Neural crest cell (in vitro differentiated cells): Measurements from ENCODE around the gene PREX1. TPM values are rescaled to one million over a fixed set of nuclear protein-coding genes. Genes with fewer than 3 reads are reported as not detected.

Source experiments
- DNase-seq: peaks from one replicate; pipeline ENCODE4 v3.0.0; 2021; ENCODE audit warnings: low read depth, mixed read lengths, low spot score
- H3K27ac Mint-ChIP-seq: one replicate; pipeline ENCODE4 v1.8.0; 2021; ENCODE audit warnings: mild to moderate bottlenecking, mixed read lengths; ENCODE audit not compliant: unreplicated experiment
- H3K27me3 Mint-ChIP-seq: 2 replicates; pipeline ENCODE4 v1.8.0; 2021; ENCODE audit warnings: low read depth, mild to moderate bottlenecking, mixed read lengths
- H3K36me3 Mint-ChIP-seq: 2 replicates; pipeline ENCODE4 v1.8.0; 2021; ENCODE audit warnings: low read depth, mild to moderate bottlenecking, mixed read lengths
- H3K4me1 Mint-ChIP-seq: 2 replicates; pipeline ENCODE4 v1.8.0; 2021; ENCODE audit warnings: mixed read lengths
- H3K4me3 Mint-ChIP-seq: one replicate; pipeline ENCODE4 v1.8.0; 2021; ENCODE audit warnings: mild to moderate bottlenecking, mixed read lengths
- H3K9me3 Mint-ChIP-seq: 2 replicates; pipeline ENCODE4 v1.8.0; 2021; ENCODE audit warnings: mixed read lengths
- CTCF ChIP-seq: fragments of 200-600 bp; sonication (generic); conservative IDR thresholded peaks from 2 replicates; pipeline ENCODE4 v1.5.0; 2021; ENCODE audit warnings: antibody characterized with exemption, mild to moderate bottlenecking
- total RNA-seq: library from RNA; stranded (reverse); gene quantifications from 2 replicates; pipeline ENCODE4 v1.2.1, GENCODE V29; 2021

The PREX1 gene
- total RNA-seq, 1 donor from 2014 or later, result 72.4 TPM

DNA sequence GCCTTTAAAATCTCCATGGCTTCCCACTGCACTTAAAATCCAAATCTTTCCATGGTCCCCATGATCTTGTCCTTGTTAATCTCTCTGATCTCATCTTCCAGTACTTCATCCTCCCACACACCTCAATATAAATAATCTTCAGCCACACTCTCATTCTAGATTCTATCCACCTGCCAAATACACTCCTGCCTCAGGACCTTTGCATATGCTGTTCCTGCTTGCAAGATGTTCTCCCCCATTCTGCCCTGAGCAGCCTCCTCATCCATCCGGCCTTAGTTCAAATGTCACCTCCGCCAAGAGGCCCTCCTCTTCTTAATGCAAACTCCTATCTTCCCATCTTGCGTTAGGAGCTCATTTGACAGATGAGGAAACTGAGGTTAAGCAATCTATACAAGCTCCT is 77.4 kb downstream of the PREX1 start:
- TF ChIP-seq CTCF, result no peak
- Mint-ChIP-seq H3K4me3 (no peak overlapping the region), H3K27me3 (peaks cover 5% of the 10 kb centered on the region), H3K4me1 (peaks cover 78% of the 10 kb centered on the region), H3K27ac (peak overlapping the region; percentile 21), H3K36me3 (peaks cover 9% of the 10 kb centered on the region), H3K9me3 (peaks cover 4% of the 10 kb centered on the region)
- no peak for DNase-seq

GRCh38 chr20:48749437-48749836 is 78.4 kb downstream of the PREX1 start:
- Mint-ChIP-seq H3K4me1 (peaks cover 81% of the 10 kb centered on the region), H3K36me3 (peaks cover 4% of the 10 kb centered on the region), H3K27me3 (peaks cover 5% of the 10 kb centered on the region), H3K27ac (peak overlapping the region; percentile 30), H3K4me3 (no peak overlapping the region), H3K9me3 (no peaks in the 10 kb centered on the region)
- DNase-seq, result no peak
- no peak for TF ChIP-seq CTCF

- Mint-ChIP-seq H3K27ac (peak overlapping the region; percentile 81), H3K4me3 (peak overlapping the region; percentile 12), H3K4me1 (peaks cover 76% of the 10 kb centered on the region), H3K27me3 (peaks cover 5% of the 10 kb centered on the region), H3K9me3 (no peaks in the 10 kb centered on the region), H3K36me3 (peaks cover 4% of the 10 kb centered on the region)
- DNase-seq, result no peak
- TF ChIP-seq CTCF, result no peak
These were observed 79.2 kb downstream of the PREX1 start for GRCh38 chr20:48748556-48748955.

DNA sequence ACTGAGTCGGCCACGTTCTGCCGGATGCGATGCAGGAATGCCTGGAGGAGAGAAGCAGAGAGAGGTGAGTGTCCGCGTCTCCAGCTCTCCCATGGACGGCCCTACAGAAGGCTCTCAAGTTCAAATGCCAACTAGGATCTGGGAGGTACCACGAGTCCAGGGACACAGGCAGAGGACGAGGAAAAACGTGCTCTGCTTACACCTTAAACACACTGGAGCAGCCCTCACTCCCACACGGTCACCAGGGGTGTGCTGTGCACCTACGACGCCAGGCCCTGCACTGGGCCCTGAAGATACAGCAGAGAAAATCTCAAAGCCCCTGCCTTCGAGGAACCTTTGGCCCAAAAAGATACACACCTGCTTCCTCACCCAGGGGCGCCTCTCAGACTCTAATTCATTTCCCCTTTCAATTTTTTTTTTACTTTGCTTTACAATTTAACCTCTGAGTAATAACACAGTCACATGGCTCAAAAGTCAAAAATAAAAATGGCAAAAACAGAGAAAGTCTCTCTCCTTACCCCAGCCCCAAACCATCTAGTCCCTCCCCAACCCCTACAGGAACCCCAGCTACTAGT is 79.9 kb downstream of the PREX1 start:
- Mint-ChIP-seq H3K27me3 (peaks cover 5% of the 10 kb centered on the region), H3K4me1 (peaks cover 76% of the 10 kb centered on the region), H3K36me3 (peaks cover 9% of the 10 kb centered on the region), H3K27ac (peak overlapping the region; percentile 90), H3K4me3 (peak overlapping the region; percentile 8), H3K9me3 (no peaks in the 10 kb centered on the region)
- no peak for TF ChIP-seq CTCF
- DNase-seq, result no peak

DNA sequence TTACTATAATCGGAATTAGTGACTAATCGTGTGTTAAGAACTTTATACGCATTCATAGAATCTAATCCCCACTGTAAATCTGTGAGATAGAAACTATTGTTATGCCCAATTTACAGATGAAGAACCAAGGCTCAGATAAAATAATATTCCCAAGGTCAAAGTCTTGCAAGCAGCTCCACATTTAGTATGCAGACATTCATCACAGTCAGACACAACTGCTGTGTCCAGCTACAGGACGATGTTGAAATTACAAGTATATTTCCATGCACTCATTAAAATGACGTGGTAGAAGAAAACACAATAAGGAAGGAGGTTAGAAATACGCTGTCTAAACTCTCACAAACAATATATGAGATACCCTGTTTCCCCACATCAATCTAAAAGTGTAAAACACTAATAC is 82.5 kb downstream of the PREX1 start:
- Mint-ChIP-seq H3K27ac (no peak overlapping the region), H3K4me1 (peaks cover 58% of the 10 kb centered on the region), H3K4me3 (no peak overlapping the region), H3K27me3 (peaks cover 5% of the 10 kb centered on the region), H3K9me3 (no peaks in the 10 kb centered on the region), H3K36me3 (peaks cover 14% of the 10 kb centered on the region)
- no peak for DNase-seq
- TF ChIP-seq CTCF, result no peak
